ENCODE measurements around the gene SLC17A5. TPM values are rescaled to one million over a fixed set of nuclear protein-coding genes. Genes with fewer than 3 reads are reported as not detected.
"Not testable (repeated sequence)": the region's sequence is repeated elsewhere in the genome, so short reads cannot be mapped to it uniquely, and the experiment has no call there.

Gene SLC17A5
- total and polyA plus RNA-seq, 4 experiments from 2014 or later, result 11.8 to 16.2 (median 14.1) TPM

DNA sequence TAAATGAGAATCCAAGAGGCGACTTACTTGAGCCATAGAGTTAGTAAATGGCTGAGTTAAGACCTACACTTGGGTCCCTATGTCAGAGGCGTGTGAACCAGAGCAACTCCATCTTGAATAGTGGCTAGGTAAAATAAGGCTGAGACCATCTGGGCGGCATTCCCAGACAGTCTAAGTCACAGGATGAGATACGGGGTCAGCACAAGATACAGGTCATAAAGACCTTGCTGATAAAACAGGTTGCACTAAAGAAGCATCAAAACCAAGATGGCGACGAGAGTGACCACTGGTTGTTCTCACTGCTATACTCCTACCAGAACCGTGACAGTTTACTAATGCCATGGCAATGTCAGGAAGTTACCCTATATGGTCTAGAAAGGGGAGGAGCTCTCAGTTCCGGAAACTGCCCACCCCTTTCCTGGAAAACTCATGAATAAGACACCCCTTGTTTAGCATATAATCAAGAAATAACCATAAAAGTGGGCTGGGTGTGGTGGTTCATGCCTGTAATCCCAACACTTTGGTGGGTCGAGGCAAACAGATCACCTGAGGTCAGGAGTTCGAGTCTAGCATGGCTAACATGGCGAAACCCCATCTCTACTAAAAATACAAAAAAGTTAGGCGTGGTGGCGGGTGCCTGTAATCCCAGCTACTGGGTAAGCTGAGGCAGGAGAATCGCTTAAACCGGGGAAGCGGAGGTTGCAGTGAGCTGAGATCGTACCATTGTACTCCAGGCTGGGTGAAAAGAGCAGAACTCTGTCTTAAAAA, 89.0 kb downstream of the SLC17A5 start:
- Histone ChIP-seq H3K9me3 (ENCODE audit: control insufficient read depth in 1 of 2, low read length in 2 of 2) (no peaks in the 10 kb centered on the region), H3K4me1 (ENCODE audit: insufficient read depth, low read length) (no peaks in the 10 kb centered on the region), H3K4me3 (ENCODE audit: low read length in 2 of 2) (no peak overlapping the region), H3K27ac (ENCODE audit: low read depth, low read length) (no peak overlapping the region), H3K36me3 (ENCODE audit: insufficient read depth, low read length) (no peaks in the 10 kb centered on the region), H3K27me3 (ENCODE audit: insufficient read depth, low read length) (no peaks in the 10 kb centered on the region)
- Mint-ChIP-seq H3K36me3 (no peaks in the 10 kb centered on the region), H3K27ac (peak overlapping the region in 1 of 7 donors; percentile 12), H3K4me3 (peak overlapping the region in 1 of 8 donors; percentile 56), H3K4me1 (peaks cover 0 to 7% (median 5%) of the 10 kb centered on the region in 4 donors), H3K9me3 (no peaks in the 10 kb centered on the region), H3K27me3 (no peaks in the 10 kb centered on the region)
- DNase-seq, result no peak
- ChIA-PET CTCF (ENCODE audit: partially characterized antibody) (no interaction called here), POLR2A (ENCODE audit: partially characterized antibody) (no interaction called here)
- intact Hi-C loops (cut with micrococcal nuclease), result no loop called here

DNA sequence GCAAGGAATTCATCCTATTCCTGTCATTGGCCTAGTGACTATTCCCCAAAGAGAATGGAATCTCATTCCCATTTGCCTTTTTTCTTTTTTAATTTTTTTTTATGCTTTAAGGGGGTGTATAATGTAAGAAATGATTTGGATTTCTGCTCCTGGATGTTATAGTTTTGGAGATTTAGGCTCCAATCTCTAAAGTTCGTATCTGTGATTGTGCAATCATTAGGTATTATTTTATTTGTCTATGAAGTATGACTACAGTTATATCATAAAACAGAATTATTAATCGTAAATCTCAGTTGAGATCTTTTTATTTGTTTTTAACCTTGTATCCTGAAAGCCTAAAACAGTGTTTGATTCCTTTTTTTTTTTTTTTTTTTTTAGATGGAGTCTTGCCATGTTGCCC, 91.2 kb downstream of the SLC17A5 start:
- Mint-ChIP-seq H3K27me3 (no peaks in the 10 kb centered on the region), H3K27ac (no peak overlapping the region), H3K4me3 (no peak overlapping the region), H3K4me1 (peaks cover 1 to 11% (median 5%) of the 10 kb centered on the region in 4 donors), H3K36me3 (no peaks in the 10 kb centered on the region), H3K9me3 (no peaks in the 10 kb centered on the region)
- H3K9me3 ChIP-seq (ENCODE audit: control insufficient read depth in 1 of 2, low read length in 2 of 2), result no peaks in the 10 kb centered on the region
- POLR2A ChIA-PET (ENCODE audit: partially characterized antibody), result no interaction called here
- H3K36me3 ChIP-seq (ENCODE audit: insufficient read depth, low read length), result no peaks in the 10 kb centered on the region
- no peak for DNase-seq
- CTCF ChIA-PET (ENCODE audit: partially characterized antibody), result no interaction called here
- H3K27me3 ChIP-seq (ENCODE audit: insufficient read depth, low read length), result no peaks in the 10 kb centered on the region
- H3K4me3 ChIP-seq (ENCODE audit: low read length in 2 of 2), result no peak overlapping the region
- intact Hi-C loops (cut with micrococcal nuclease), result no loop called here
- H3K4me1 ChIP-seq (ENCODE audit: insufficient read depth, low read length), result no peaks in the 10 kb centered on the region
- no peak overlapping the region for H3K27ac ChIP-seq (ENCODE audit: low read depth, low read length)

DNA sequence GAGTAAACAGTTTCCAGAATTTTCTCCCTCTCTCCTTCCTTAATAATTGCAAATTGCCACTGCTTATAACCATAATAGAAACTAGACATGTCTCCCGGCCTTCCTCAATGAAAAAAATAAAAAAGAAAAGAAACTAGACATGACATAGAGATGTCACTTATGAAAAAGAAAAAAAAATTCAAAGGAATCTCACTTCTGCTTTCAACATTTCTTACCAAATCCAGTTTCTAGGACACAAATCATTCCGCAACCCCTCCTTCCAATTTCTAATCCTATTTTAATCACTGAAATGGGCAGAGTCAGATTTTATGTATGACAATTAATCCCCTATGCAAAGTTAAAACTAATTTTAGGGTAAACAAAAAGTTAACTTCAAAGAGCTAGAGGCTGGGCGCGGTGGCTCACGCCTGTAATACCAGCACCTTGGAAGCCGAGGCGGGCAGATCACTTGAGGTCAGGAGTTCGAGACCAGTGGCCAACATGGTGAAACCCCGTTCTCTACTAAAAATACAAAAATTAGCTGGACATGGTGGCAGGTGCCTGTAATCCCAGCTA, 92.9 kb downstream of the SLC17A5 start:
- intact Hi-C loops (cut with micrococcal nuclease), result no loop called here
- Mint-ChIP-seq H3K4me1 (peaks cover 1 to 11% (median 5%) of the 10 kb centered on the region in 4 donors), H3K4me3 (no peak overlapping the region), H3K27ac (no peak overlapping the region), H3K27me3 (no peaks in the 10 kb centered on the region), H3K9me3 (no peaks in the 10 kb centered on the region), H3K36me3 (no peaks in the 10 kb centered on the region)
- H3K4me1 ChIP-seq (ENCODE audit: insufficient read depth, low read length), result no peaks in the 10 kb centered on the region
- POLR2A ChIA-PET (ENCODE audit: partially characterized antibody), result no interaction called here
- no peaks in the 10 kb centered on the region for H3K9me3 ChIP-seq (ENCODE audit: control insufficient read depth in 1 of 2, low read length in 2 of 2)
- CTCF ChIA-PET (ENCODE audit: partially characterized antibody), result interaction anchor here (1.7 kb wide), 1 partner anchor 12 kb away, joined by 6 read pairs; no protein-coding TSS in a partner anchor
- no peak overlapping the region for H3K4me3 ChIP-seq (ENCODE audit: low read length in 2 of 2)
- no peak overlapping the region for H3K27ac ChIP-seq (ENCODE audit: low read depth, low read length)
- H3K27me3 ChIP-seq (ENCODE audit: insufficient read depth, low read length), result no peaks in the 10 kb centered on the region
- no peak for DNase-seq
- no peaks in the 10 kb centered on the region for H3K36me3 ChIP-seq (ENCODE audit: insufficient read depth, low read length)

DNA sequence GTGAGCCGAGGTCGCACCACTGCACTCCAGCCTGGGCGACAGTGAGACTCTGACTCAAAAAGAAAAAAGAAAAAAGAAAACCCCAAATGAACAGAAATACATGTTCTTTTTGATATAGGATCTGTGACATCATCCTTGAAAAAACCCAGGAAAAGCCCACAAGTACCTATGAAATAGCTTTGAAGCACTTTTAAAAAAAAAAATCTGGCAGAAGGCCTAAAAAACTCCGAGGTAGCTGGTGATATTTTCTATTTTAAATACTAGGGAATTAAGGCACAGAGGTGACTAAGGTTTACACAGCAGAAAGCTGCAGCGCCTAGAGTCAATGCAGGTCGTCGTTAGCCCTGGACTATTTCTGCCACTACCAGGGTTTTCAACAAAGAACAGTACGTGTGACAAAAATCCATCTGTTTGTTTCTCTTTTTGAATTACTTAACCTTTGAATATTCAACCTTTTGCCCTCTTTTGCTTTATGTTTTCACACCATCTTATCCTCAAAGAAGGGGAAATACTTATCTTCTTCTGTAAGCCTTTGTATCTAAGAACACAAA, 93.5 kb downstream of the SLC17A5 start:
- Mint-ChIP-seq H3K36me3 (no peaks in the 10 kb centered on the region), H3K4me3 (no peak overlapping the region), H3K27ac (no peak overlapping the region), H3K27me3 (no peaks in the 10 kb centered on the region), H3K9me3 (no peaks in the 10 kb centered on the region), H3K4me1 (peaks cover 1 to 11% (median 5%) of the 10 kb centered on the region in 4 donors)
- DNase-seq, result no peak
- Histone ChIP-seq H3K36me3 (ENCODE audit: insufficient read depth, low read length) (no peaks in the 10 kb centered on the region), H3K9me3 (ENCODE audit: control insufficient read depth in 1 of 2, low read length in 2 of 2) (no peaks in the 10 kb centered on the region), H3K27me3 (ENCODE audit: insufficient read depth, low read length) (no peaks in the 10 kb centered on the region), H3K4me1 (ENCODE audit: insufficient read depth, low read length) (no peaks in the 10 kb centered on the region), H3K4me3 (ENCODE audit: low read length in 2 of 2) (no peak overlapping the region), H3K27ac (ENCODE audit: low read depth, low read length) (no peak overlapping the region)
- ChIA-PET CTCF (ENCODE audit: partially characterized antibody) (interaction anchor here (1.7 kb wide), 1 partner anchor 12 kb away, joined by 6 read pairs; no protein-coding TSS in a partner anchor), POLR2A (ENCODE audit: partially characterized antibody) (no interaction called here)
- intact Hi-C loops (cut with micrococcal nuclease), result no loop called here

DNA sequence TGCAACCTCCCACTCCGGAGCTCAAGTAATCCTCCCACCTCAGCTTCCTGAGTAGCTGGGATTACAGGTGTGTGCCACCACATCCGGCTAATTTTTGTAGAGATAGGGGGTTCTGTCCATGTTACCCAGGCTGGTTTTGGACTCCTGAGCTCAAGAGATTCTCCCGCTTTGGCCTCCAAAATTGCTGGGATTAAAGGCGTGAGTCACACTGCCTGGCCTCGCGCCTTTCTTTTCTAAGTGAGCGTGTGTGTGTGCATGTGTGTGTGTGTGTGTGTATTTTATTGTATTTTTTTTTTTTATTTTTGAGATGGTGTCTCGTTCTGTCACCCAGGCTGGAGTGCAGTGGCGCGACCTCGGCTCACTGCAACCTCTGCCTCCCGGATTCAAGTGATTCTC, 94.4 kb downstream of the SLC17A5 start:
- H3K27ac ChIP-seq (ENCODE audit: low read depth, low read length); H3K36me3 ChIP-seq (ENCODE audit: insufficient read depth, low read length); H3K4me3 Mint-ChIP-seq; H3K36me3 Mint-ChIP-seq; DNase-seq; H3K4me3 ChIP-seq (ENCODE audit: low read length in 2 of 2); H3K27me3 ChIP-seq (ENCODE audit: insufficient read depth, low read length); POLR2A ChIA-PET (ENCODE audit: partially characterized antibody); H3K9me3 ChIP-seq (ENCODE audit: control insufficient read depth in 1 of 2, low read length in 2 of 2); H3K27ac Mint-ChIP-seq; intact Hi-C loops (cut with micrococcal nuclease); H3K27me3 Mint-ChIP-seq; H3K9me3 Mint-ChIP-seq; H3K4me1 ChIP-seq (ENCODE audit: insufficient read depth, low read length): not testable (repeated sequence)
- CTCF ChIA-PET (ENCODE audit: partially characterized antibody), result interaction anchor here (1.0 to 1.7 kb wide), 2 partner anchors 11 to 14 kb away, joined by 3 to 6 read pairs; no protein-coding TSS in a partner anchor
- peaks cover 1 to 11% (median 5%) of the 10 kb centered on the region in 4 donors for H3K4me1 Mint-ChIP-seq

DNA sequence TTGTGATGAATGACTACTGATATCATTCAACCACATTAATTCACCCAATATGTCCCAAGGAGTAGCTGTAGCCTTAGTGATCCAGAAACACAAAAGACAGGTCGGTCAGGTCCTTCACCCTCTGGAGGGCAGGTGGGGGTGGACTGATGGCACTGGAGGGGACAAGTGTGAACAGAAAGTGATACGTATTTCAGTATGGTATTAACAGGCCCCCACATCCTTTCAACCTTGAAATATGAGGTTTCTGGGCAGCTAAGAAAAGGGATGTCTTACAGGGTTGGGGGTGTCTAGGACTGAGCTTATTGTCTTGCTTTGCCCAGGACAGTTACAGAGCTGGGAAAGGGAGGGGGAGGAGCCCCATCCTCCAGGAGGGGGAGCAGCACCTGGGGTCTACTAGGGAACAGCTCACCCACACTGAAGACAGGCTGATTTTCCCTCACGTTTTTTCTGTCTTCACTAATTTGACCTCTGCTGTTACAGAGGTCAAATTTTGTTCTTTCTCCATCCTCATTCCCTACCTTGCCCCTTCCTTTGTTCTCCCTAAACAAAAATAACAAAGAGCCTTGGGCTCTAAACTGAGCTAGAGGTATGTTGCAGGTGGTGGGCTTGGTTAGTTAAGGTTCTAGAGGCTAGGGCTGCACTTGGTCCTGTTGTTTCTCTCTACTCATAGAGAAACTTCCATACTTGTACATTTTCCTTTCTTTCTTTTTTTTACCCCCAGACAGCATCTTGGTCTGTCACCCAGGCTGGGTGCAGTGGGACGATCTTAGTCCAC, 95.0 kb downstream of the SLC17A5 start:
- Histone ChIP-seq H3K4me3 (ENCODE audit: low read length in 2 of 2) (no peak overlapping the region), H3K36me3 (ENCODE audit: insufficient read depth, low read length) (no peaks in the 10 kb centered on the region), H3K4me1 (ENCODE audit: insufficient read depth, low read length) (no peaks in the 10 kb centered on the region), H3K27me3 (ENCODE audit: insufficient read depth, low read length) (no peaks in the 10 kb centered on the region), H3K9me3 (ENCODE audit: control insufficient read depth in 1 of 2, low read length in 2 of 2) (no peaks in the 10 kb centered on the region), H3K27ac (ENCODE audit: low read depth, low read length) (no peak overlapping the region)
- intact Hi-C loops (cut with micrococcal nuclease), result no loop called here
- peak overlapping the region in 3 of 7 donors; percentile 1 to 24 (median 6) for H3K27ac Mint-ChIP-seq
- peaks cover 1 to 11% (median 5%) of the 10 kb centered on the region in 4 donors for H3K4me1 Mint-ChIP-seq
- no peaks in the 10 kb centered on the region for H3K27me3 Mint-ChIP-seq
- no peaks in the 10 kb centered on the region for H3K9me3 Mint-ChIP-seq
- ChIA-PET POLR2A (ENCODE audit: partially characterized antibody) (interaction anchor here (1.2 to 2.3 kb wide), 2 partner anchors 35 to 42 kb away, joined by 3 to 7 read pairs; no protein-coding TSS in a partner anchor), CTCF (ENCODE audit: partially characterized antibody) (interaction anchor here (0.8 to 1.7 kb wide), 5 partner anchors 10 to 52 kb away, joined by 3 to 6 read pairs (median 3); no protein-coding TSS in a partner anchor)
- no peaks in the 10 kb centered on the region for H3K36me3 Mint-ChIP-seq
- no peak for DNase-seq
- H3K4me3 Mint-ChIP-seq, result no peak overlapping the region

DNA sequence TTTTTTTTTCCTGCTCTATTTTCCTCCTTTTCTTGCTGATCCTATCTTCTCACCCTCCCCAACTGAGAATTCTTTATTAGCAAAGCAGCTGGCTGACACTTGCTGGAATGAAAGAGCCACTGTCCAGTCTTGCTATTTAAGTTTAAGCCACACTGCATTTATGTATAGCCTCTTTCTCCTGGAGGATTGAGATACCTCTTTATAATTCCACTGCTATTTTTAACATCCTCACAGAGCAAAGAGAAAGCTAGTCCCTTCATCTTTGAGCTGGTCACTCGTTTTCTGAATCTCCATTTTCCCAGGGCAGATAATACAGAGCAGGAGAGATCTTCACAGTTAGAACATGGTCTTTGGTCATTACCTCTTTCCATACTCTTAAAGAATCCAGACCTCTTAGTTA, 97.0 kb downstream of the SLC17A5 start:
- Histone ChIP-seq H3K36me3 (ENCODE audit: insufficient read depth, low read length) (no peaks in the 10 kb centered on the region), H3K4me1 (ENCODE audit: insufficient read depth, low read length) (no peaks in the 10 kb centered on the region), H3K27me3 (ENCODE audit: insufficient read depth, low read length) (no peaks in the 10 kb centered on the region), H3K9me3 (ENCODE audit: control insufficient read depth in 1 of 2, low read length in 2 of 2) (no peaks in the 10 kb centered on the region), H3K4me3 (ENCODE audit: low read length in 2 of 2) (no peak overlapping the region), H3K27ac (ENCODE audit: low read depth, low read length) (no peak overlapping the region)
- no peak overlapping the region for H3K4me3 Mint-ChIP-seq
- POLR2A ChIA-PET (ENCODE audit: partially characterized antibody), result interaction anchor here (1.3 to 2.3 kb wide), 3 partner anchors 11 to 33 kb away, joined by 3 to 7 read pairs (median 4); no protein-coding TSS in a partner anchor
- intact Hi-C loops (cut with micrococcal nuclease), result no loop called here
- DNase-seq, result no peak
- peaks cover 1 to 11% (median 5%) of the 10 kb centered on the region in 4 donors for H3K4me1 Mint-ChIP-seq
- H3K36me3 Mint-ChIP-seq, result no peaks in the 10 kb centered on the region
- CTCF ChIA-PET (ENCODE audit: partially characterized antibody), result no interaction called here
- H3K27ac Mint-ChIP-seq, result peak overlapping the region in 1 of 7 donors; percentile 19
- H3K9me3 Mint-ChIP-seq, result no peaks in the 10 kb centered on the region
- H3K27me3 Mint-ChIP-seq, result no peaks in the 10 kb centered on the region
